ENCODE results near the gene C14orf132.
"Not testable (repeated sequence)": the region's sequence is repeated elsewhere in the genome, so short reads cannot be mapped to it uniquely, and the experiment has no call there.

Gene C14orf132

DNA sequence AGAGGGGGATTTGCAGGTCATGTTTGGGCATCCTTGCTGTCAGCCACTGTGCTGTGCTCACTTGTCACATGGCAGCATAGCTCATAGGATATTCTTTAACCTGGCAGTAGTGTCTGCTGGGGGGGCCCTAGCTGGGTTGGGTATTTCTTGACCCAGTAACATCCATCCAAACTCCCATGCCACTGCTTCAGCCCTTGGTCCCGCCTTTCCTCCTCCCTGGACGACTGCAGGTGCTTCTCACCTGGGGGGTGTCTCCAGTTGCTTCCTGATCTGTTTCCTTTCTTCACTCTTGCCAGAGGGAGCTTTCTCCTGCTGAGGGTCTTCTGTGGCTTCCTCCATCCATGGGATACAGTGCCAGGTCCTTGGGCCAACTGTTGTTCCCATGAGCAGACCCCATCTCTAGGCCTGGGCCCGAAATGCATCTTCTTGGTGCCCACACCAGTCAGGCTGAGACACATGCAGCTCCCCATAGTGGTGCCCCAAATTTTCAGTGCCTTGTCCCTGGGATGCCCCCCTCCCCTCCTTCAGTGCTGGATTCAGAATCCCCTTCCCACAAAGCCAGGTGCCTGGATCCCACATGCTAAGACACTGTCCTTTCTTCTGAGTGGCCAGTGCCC lies 20.5 kb downstream of the C14orf132 start:
- DNase-seq (ENCODE audit: low read depth) = no peak

DNA sequence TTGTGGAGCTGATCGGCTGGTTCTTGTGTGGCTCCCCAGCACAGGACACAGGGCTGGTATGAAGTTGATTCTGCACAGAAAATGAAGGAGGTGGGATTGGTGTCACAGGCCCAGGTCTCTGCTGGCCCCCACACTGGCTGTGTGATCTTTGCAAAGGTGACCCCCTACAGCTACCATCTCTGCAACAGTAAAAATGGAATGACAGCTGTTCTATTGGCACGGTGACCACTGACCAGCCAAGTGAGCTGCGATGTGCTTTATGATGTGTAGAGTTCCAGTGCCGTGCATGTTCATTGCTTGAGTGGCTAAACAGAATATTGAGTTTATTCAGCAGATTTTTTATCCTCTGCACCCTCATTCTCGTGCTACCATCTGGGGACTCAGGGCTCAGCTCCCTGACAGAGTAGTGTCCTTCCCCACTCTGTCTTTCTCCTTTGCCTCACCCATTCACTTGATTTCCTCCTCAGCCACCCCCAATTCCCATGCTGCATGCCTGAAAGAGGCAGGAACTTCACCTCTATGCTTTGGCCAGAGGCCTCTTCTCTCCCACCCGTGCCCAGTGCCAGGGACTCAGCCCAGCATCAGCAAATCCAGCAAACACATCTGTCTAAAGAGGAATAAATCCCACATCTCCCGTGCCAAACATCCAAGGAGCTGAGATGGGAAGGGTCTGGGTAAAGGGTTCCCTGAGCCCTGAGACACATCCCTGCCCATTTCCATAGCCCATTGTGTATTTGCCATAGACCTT lies 21.2 kb downstream of the C14orf132 start:
- DNase-seq (ENCODE audit: low read depth) = no peak

DNA sequence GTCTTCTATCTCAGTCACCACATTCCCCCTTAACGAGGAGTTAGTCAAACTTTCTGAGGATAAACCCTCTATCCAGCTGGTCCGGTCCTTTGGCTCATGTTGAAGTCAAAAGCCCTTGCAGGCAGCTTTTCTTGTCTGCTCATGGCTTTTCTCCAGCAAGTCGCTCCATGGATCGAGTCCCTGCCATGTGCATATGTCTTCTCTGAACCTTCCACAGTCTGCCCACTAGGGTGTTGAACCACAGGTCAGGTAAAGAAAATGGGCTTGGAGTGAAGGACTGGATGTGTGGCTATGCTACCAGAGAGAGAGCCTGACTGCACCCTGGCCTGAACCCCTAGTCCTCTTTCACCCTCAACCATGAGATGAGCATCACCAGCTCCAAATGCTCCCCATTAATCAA lies 22.8 kb downstream of the C14orf132 start:
- DNase-seq (ENCODE audit: low read depth) = no peak

DNA sequence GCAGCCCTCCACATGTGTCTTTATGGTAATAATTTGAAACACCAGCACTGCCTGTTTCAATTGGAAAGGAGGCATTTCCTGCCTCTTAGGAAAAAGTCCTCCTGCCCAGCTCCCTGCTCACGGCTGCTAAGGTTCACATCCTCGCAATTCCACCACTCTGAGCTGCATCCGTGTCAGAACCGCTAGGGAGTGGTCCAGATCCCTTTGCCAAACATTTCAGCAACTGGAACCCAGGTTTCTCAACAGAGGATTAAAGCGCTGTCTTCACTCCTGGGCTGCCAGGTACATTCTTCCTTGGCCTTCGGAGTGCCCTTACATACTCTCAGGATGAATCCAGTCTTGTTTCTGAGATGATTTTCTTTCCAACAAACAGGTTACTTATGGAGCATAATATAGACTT lies 23.3 kb downstream of the C14orf132 start:
- no peak for DNase-seq (ENCODE audit: low read depth)

DNA sequence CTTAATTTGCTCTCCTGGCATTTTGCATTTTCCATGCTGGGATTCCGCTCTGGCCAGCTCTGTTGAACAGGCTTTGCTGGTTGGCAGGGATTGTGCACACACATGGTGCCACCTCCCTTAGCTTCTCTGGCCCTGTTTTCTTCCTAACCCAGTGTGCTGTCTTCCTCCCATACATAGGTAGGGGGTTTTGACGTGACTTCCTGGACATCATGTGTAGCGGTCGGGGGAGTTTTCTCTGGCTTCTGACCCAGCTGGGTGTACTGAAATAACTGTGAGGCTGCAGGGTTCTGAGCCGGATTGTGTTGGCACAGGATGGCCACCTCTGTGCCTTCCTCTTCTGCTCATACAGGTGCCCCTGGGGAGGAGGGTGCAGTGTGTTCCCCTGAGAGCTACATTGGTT lies 25.7 kb downstream of the C14orf132 start:
- DNase-seq (ENCODE audit: low read depth) = no peak

DNA sequence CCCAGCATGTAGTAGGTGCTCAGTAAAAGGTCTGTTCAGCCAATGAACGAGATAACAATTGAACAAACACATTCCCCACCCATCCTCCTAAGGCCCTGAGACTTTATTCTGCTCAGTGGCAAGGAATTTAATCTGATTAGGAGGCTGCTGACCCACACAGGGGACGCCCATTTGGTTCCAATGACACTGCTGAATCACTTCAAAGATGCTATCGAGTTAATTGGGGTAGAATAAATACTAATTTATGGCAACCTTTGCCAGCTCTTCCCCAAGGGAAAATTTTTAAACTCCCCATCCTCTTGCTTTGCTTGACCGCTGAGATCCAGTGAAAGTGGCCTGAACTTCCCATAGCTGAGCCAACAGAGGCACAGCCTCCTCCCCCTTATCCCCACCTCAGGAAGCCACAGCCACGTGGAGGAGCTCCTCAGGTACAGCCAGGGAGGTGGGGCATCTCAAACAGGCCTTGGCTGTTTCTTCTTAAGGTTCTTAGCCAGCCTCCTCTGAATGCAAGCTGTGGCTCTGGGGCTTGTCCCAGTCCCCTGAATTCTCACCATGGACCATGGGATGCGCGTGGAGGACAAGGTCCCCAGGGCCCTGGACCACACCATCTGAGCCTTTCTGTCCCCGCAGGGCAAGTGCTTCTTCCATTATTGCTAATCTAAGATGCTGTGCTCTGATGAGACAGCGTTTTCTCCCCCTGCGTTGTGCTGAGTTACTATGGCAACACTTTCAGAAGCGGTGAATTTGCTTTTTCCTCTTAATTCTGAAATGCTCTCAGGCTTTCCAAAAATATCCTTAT lies 26.7 kb downstream of the C14orf132 start:
- no peak for DNase-seq (ENCODE audit: low read depth)

DNA sequence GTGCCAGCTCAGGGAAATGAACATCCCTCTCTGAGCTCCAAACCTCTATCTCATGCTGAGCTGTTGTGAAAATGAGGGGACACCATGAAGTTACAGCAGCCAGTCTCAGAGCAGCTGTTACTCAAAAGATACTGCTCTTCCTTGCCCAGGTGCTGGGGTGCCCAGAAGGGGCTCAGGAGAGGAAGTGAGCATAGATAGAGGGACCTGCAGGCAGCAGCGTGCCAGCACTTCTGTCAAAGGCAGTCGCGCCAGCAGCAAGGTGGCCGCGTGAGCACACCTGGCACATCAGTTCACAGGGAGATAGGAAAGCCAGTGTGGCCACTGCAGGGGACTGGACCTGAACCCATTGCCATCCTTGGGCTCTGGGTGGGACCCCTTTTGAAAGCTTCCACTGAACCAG lies 27.8 kb downstream of the C14orf132 start:
- DNase-seq (ENCODE audit: low read depth) = no peak

DNA sequence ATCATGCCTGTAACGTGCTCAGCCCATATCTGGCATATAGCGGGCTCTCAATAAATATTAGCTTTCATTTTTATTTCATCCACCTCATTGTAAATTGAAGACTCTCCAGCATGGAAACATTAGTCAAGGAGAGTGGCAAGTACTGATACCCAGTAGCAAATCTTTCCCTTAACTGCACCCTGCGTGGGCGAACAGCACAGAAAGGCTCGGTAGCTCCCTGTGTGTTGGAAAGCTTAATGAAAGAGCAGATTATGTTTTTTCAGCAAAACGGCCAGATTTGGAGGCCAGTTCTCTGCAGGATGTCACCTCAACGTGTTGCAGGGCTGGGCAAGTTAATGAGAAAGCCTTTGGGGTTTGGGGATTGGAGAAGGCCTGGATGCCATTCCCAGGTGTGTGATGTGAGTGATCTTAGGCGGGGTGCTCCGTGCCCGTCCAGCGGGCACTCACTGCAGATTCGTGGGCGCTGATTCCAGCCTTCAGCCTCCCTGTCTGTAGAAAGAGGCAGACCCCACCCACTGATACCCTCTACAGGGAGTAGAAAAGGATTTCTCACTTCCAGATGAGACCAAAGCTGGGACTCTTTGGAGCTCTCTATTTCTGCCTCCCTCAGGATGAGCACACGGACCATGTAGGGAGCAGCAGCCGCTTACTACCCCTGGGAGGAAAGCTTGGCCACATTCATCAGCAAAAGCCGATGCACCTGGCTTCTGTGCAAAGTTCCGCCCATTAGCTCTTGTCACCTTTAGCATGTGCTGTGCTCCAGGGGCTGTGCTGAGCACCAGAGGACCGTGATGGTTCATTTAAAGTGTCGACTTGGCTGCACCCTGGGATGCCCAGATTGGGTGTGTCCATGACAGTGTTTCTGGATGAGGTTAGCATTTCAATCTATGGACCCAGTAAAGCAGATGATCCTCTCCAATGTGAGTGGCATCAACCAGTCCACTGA lies 29.1 kb downstream of the C14orf132 start:
- DNase-seq (ENCODE audit: low read depth) = no peak

DNA sequence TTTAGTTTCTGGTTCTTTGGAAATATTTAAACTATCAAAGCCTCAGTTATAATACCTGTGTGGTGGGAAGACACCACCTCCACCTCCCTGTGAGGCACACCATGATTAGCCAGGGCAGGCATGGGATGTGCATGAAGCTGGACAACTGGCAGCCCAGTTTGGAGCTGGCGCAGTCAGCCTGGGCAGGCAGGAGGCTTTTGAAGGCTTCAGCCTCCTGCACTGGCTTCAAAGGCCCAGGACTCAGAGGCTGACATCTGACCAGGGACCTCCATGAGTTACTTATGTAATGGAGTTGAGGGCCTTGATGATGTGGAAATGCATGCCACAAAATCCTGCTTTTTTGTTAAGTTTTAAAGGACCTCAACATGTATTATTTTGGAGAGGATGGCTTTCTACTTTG lies 30.3 kb downstream of the C14orf132 start:
- DNase-seq (ENCODE audit: low read depth) = no peak

DNA sequence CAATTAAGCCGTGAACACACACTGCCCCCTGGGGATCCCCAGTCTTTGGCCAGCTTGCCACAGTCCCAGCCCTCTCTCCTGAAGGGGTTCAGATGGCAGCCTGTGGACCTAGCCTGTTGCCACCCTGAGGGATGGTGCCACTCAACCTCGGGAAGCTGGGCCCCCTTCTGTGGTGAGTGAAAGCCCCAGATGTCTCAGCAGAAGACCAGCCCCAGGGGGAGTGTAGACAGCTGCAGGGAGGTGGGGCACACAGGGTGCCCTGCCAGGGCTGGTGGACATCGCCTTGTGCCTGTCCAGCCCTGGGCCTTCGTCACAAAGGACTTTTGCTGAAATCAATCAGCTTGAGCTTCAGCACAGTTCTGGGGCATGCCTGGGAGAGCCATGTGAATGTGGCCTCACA lies 32.4 kb downstream of the C14orf132 start:
- no peak for DNase-seq (ENCODE audit: low read depth)

DNA sequence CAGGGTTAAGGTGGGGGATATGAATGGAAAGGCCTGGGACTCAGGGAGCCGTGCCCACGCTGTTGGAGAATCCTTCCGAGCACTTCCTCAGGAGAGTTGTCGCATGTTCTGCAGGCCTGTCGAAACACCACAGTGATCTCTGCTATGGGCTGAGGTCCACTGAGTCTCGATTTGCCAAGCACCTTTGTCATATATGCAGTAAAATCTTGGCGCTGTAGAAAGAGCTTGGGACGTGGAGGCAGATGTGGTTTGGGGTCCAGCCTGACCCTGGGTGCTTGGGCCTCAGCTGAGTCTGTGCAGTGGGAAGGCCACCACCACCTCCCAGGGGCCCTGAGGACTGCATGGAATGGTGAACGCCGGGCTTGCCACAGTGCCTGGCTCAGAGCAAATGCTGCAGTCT lies 32.9 kb downstream of the C14orf132 start:
- DNase-seq (ENCODE audit: low read depth) = no peak

DNA sequence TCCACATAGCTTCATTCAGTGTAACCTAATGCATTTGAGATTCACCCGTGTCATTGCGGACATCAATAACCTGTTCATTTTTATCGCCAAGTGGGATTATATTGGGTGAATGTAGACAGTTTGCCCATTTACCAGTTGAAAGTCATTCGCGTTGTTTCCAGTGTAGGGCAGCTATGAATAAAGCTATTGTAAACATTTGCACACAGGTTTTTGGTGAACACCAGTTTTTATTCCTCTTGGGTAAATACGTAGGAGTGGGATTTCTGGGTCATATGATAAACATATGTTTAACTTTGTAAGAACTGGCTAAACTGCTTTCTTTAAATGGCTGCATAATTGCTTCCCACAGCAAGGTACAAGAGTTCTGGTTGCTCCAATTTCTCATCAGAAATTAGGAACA lies 33.6 kb downstream of the C14orf132 start:
- DNase-seq (ENCODE audit: low read depth) = no peak

DNA sequence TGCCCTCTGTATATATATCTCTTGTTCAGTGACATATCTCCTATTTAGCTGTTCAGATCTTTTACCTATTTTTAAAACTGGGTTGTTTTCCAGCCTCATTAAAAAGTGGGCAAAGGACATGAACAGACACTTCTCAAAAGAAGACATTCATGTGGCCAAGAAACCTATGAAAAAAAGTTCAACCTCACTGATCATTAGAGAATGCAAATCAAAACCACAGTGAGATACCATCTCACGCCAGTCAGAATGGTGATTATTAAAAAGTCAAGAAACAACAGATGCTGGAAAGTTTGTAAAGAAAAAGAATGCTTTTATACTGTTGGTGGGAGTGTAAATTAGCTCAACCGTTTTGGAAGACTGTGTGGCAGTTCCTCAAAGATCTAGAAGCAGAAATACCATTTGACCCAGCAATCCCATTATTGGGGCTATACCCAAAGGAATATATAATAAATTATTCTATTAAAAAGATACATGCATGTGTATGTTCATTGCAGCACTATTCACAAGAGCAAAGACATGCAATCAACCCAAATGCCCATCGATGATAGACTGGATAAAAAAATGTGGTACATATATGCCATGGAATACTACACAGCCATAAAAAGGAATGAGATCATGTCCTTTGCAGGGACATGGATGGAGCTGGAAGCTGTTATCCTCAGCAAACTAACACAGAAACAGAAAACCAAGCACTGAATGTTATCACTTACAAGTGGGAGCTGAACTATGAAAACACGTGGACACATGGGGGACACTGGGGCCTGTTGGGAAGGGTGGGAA lies 34.3 kb downstream of the C14orf132 start:
- DNase-seq (ENCODE audit: low read depth) = not testable (repeated sequence)

DNA sequence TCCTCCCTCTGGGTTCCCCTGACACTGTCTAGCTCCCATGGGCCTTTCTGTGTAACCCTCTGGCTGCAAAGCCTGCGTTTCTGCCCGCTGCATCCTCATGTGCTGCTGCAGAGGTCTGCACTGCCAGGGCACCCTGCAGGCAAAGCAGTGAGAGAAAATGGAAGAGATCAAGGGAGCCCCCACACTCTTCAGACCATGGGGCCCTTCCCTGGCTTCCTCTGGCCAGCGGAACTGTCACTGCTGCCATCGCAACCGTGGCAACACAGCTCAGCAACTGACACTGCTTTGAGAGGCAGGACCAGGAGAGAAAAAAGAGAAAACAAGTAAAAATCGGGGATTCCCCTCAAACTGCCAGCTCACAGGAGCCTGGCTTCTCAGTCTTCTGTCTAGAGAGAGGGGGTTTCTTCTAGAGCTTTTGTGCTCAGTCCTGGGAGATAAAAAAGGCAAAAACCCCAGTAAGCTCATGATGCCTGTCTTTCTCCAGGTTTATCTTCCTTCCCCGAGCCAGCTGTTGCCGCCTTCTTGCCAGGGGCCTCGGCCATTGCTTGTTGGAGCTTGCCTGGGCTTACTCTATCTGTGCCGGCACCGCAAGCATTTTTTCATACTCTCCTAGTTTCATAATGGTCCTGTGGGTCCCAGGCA lies 38.9 kb downstream of the C14orf132 start:
- no peak for DNase-seq (ENCODE audit: low read depth)

DNA sequence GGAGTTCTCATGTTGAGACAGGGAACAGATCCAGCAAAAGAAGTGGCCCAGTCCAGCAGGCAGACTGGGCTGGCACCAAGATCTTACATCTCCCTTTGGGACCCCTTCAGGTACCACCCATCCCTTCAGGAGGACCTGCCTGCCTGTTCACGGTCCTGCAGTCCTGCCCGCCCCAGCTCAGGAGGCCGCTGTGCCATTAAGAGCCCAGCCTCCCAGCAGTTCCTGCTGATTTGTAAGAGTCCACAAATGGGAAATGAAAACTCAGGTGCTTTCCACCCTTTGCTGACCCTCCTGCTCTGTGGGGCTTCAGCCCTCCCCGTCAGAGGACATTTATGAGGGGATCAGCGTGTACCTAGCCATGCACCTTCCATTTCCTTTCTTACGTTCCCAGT lies 39.5 kb downstream of the C14orf132 start:
- no peak for DNase-seq (ENCODE audit: low read depth)

DNA sequence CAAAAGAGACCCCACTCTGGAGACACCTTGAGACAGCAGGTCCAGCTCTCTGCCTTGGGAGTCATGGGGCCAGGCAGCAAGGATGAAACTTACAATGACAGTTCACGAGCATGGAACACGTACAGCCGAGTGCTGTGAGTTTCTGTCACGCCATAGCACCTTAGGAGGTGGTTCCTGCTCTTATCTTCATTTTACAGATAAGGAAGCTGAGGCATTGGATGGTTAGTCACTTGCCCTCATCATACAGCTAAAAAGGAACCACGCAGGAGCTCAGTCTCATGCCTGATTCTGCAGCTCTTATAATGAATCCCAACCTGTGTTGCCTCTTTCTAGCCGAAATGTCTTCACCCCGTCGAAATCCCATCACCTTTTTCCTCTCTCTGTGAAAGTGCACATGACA lies 39.9 kb downstream of the C14orf132 start:
- DNase-seq (ENCODE audit: low read depth) = no peak

DNA sequence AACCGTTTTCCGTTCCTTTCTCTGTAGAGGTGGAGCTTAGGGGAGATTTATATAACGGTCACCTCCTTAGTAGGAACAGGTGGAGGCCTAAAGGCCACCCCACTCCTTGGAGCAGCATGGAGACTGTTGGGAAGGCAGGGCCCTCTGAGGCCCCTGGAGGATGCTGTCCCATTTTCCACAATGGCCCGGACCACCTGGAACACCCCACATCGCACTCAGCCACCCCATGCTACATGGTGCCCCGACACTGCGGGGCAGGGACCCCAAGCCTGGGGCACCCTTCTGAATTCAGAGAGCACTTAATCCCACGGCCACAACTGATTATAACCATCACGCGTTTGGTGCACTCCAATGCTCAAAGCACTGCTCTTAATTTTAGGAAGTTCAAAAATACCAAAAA lies 41.4 kb downstream of the C14orf132 start:
- no peak for DNase-seq (ENCODE audit: low read depth)

DNA sequence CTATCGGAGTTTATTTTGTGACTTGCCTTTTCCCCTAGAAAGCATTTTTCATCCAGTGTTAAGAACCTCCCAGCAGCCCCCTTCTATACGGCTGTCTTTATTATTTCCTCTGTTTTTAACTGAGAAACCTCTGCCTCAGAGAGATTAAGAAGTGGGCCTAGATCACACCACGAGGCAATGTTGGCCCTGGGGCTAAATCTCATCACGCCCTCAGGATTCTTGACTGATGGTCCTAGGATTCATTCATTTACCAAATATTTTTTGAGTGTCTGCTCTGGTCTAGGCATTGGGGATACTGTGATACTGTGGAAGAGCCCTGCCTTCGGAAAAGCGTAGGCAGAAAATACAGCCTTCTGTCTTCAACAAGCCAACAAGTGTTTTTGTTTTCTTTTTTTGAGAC lies 42.1 kb downstream of the C14orf132 start:
- no peak for DNase-seq (ENCODE audit: low read depth)

DNA sequence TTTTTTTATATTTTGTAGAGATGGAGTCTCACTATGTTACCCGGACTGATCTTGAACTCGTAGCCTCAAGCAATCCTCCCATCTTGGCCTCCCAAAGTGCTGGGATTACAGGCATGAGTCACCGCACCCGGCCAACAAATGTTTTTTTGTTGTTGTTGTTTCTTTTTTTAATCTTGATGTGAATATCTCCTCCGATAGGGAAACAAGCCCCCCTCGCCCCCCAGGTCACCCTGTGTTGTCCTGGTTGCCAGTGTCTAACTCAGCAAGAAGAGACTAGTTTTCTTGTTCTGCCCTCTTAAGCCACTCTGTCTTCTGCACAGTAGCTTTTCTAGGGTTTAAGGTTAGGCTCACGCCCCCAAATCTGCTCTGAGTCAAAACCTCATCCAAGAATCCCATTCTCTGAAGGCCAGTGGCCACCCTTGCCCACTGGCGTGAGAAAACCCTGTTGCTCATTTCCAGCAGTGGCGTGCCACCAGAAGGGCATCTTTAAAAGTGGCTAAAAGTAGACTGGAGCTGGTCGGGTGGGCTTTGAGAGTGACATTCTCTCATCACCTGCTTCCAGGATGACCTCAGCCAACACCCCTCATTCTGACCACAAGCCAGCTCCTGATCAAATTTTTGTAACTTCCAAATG lies 42.7 kb downstream of the C14orf132 start:
- no peak for DNase-seq (ENCODE audit: low read depth)

Measured in GM04503 (cell line).